GM20000 (cell line): ENCODE results near the gene PARPBP.
A peak's percentile ranks its signal among the peaks of the same experiment; 100 is the strongest.
"Not testable (repeated sequence)": the region's sequence is repeated elsewhere in the genome, so short reads cannot be mapped to it uniquely, and the experiment has no call there.

Experiments used
- DNase-seq: peaks from one replicate; pipeline ENCODE4 v3.0.0; 2012; ENCODE audit warnings: low spot score
- TF ChIP-seq, protein P1 (sequence below): IDR thresholded peaks from 2 replicates; pipeline ENCODE4 v1.5.1; 2012; ENCODE audit warnings: mild to moderate bottlenecking, control low read depth; ENCODE audit errors: extremely low read depth, missing control alignments

The PARPBP gene

DNA sequence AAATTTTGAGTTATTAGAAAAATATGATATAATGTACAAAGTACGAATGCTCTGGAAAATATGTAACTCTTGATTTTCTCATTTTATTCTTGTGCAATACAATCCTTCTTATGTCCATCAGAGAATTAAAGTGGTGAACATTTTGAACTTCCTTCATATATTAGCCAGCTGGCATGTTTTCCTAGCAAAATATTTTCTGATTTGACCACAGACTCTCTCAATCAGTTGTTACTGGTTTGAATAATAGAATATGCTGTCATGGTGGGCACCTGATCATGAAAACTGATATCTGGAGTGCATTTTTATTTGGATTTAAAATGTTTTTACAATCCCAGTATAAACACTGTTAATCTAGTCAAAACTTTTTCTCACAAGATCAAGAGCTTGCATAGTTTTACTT lies 24.2 kb downstream of the PARPBP start:
- TF ChIP-seq, protein P1, sequence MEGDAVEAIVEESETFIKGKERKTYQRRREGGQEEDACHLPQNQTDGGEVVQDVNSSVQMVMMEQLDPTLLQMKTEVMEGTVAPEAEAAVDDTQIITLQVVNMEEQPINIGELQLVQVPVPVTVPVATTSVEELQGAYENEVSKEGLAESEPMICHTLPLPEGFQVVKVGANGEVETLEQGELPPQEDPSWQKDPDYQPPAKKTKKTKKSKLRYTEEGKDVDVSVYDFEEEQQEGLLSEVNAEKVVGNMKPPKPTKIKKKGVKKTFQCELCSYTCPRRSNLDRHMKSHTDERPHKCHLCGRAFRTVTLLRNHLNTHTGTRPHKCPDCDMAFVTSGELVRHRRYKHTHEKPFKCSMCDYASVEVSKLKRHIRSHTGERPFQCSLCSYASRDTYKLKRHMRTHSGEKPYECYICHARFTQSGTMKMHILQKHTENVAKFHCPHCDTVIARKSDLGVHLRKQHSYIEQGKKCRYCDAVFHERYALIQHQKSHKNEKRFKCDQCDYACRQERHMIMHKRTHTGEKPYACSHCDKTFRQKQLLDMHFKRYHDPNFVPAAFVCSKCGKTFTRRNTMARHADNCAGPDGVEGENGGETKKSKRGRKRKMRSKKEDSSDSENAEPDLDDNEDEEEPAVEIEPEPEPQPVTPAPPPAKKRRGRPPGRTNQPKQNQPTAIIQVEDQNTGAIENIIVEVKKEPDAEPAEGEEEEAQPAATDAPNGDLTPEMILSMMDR = no peak
- DNase-seq = no peak

DNA sequence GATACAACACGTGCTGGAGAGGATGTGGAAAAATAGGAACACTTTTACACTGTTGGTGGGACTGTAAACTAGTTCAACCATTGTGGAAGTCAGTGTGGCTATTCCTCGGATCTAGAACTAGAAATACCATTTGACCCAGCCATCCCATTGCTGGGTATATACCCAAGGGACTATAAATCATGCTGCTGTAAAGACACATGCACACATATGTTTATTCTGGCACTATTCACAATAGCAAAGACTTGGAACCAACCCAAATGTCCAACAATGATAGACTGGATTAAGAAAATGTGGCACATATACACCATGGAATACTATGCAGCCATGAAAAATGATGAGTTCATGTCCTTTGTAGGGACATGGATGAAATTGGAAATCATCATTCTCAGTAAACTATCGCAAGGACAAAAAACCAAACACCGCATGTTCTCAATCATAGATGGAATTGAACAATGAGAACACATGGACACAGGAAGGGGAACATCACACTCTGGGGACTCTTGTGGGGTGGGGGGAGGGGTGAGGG lies 27.1 kb downstream of the PARPBP start:
- DNase-seq = not testable (repeated sequence)

DNA sequence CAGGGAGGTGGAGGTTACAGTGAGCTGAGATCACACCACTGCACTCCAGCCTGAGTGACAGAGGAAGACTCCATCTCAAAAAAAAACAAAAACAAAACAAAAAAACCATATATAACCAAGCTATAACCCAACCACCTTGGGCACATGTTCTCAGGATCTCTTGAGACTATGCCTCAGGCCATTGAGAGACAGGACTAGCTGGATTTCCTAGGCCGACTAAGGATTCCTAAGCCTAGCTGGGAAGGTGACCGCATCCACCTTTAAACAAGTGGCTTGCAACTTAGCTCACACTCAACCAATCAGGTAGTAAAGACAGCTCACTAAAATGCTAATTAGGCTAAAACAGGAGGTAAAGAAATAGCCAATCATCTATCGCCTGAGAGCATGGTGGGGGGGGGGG lies 35.2 kb downstream of the PARPBP start:
- not testable (repeated sequence) for DNase-seq

DNA sequence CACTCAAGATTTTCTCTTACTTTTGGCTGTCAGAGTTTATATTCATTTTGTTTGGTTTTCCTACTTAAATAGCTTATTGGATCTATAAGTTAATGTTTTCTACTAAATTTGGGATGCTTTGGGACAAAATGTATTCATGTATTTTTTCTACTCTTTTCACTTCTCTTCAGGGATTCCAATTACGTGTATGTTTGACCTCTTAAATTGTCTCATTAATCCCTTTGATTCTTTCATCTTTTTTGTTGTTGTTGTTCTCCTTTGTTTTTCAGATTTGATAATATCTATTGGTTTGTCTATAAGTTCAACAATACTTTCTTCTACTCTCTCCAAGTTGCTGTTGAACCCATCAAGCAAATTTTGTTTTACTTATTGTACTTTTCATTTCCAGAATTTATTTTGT lies 43.4 kb downstream of the PARPBP start:
- TF ChIP-seq, protein P1 = no peak
- DNase-seq = no peak

- TF ChIP-seq, protein P1 = no peak
- DNase-seq = peak; percentile 12
Measured at GRCh38 chr12:102167821-102168604, 48.0 kb downstream of the PARPBP start.

GRCh38 chr12:102169922-102170621 lies 50.1 kb downstream of the PARPBP start:
- peak; percentile 12 for DNase-seq
- TF ChIP-seq, protein P1 = peak; percentile 48

DNA sequence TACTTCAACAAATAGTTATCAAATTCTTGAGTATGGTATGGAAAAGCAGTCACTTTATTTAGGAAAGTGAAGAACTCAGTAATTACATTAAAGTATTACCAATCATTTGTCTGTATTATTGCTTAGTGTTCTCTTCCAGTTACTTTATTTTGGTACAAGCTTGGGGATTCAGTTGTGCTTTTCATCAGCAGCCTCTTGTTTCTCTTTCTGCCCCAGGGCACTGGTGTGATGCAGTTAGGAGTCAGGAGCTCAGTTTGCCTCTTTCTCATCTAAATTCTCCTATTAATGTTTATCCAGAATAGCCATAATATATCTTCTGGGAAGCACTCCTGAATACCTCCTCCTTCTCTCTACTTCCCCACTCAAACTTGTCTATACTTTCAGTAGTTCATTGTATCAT lies 52.0 kb downstream of the PARPBP start:
- TF ChIP-seq, protein P1 = no peak
- DNase-seq = no peak

GRCh38 chr12:102172436-102172835 lies 52.5 kb downstream of the PARPBP start:
- TF ChIP-seq, protein P1 = no peak
- no peak for DNase-seq
